Vagina (tissue), 2 donors: ENCODE measurements around the gene TRIP10.

Experiments used
- POLR2A ChIP-seq, 2 donors: fragments of 450-650 bp; IDR thresholded peaks; one replicate each; pipeline ENCODE4 v1.6.1; 2017; ENCODE audit warnings: antibody characterized with exemption in 2 of 2, mild to moderate bottlenecking in 2 of 2, moderate library complexity in 2 of 2
- POLR2AphosphoS5 ChIP-seq, 2 donors: sonication (generic); formaldehyde crosslinking; IDR thresholded peaks; one replicate each; pipeline ENCODE4 v1.9.0; 2017; ENCODE audit warnings: antibody characterized with exemption in 2 of 2, mild to moderate bottlenecking in 2 of 2, low read depth in 1 of 2; ENCODE audit not compliant: insufficient read depth in 1 of 2
- TF ChIP-seq, protein P1 (sequence below), 3 experiments: fragments of 450-650 bp in 2 of 3; fragments of 200-600 bp in 1 of 3; sonication (generic) in 1 of 3; IDR thresholded peaks; one replicate each; pipeline ENCODE4 v1.5.1; 2017 to 2019; ENCODE audit warnings: antibody characterized with exemption in 3 of 3, mild to moderate bottlenecking in 2 of 3, moderate library complexity in 2 of 3

DNA sequence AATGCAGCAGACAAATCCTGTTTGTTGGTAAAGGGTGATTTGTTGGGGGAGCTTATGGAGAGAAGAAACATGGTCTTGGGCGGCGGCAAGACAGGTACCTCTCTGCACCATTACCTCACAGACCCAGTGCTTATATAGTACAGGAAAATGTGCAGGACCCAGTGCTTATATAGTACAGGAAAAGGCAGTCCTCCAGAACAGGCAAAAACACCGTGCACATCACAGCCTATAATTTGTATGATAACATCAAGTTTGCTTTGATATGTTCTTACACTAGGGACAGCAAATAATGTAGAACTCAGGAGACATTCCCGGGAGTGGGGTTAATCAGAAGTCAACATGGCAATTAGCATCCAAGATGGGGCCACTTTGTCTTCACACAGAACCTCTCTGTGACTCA, 53.9 kb downstream of the TRIP10 start:
- TF ChIP-seq, protein P1, sequence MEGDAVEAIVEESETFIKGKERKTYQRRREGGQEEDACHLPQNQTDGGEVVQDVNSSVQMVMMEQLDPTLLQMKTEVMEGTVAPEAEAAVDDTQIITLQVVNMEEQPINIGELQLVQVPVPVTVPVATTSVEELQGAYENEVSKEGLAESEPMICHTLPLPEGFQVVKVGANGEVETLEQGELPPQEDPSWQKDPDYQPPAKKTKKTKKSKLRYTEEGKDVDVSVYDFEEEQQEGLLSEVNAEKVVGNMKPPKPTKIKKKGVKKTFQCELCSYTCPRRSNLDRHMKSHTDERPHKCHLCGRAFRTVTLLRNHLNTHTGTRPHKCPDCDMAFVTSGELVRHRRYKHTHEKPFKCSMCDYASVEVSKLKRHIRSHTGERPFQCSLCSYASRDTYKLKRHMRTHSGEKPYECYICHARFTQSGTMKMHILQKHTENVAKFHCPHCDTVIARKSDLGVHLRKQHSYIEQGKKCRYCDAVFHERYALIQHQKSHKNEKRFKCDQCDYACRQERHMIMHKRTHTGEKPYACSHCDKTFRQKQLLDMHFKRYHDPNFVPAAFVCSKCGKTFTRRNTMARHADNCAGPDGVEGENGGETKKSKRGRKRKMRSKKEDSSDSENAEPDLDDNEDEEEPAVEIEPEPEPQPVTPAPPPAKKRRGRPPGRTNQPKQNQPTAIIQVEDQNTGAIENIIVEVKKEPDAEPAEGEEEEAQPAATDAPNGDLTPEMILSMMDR (IDR thresholded peaks at IDR 0.05): no peak
- TF ChIP-seq POLR2A (IDR thresholded peaks at IDR 0.05) (no peak), POLR2AphosphoS5 (IDR thresholded peaks at IDR 0.05; ENCODE audit: insufficient read depth in 1 of 2, low read depth in 1 of 2) (no peak)
